ENCODE results near the gene PDPK1. TPM values are rescaled to one million over a fixed set of nuclear protein-coding genes. Genes with fewer than 3 reads are reported as not detected.

Gene PDPK1
- total and polyA plus RNA-seq, 7 donors, result 12.9 to 44.5 (median 32.6) TPM

GRCh38 chr16:2505695-2506094 lies 32.1 kb upstream of the PDPK1 start:
- 87 to 89% (median 88%) methylated on average over 14 of the region's 14 CpGs for WGBS, 3 donors
- TF ChIP-seq CTCF (IDR thresholded peaks at IDR 0.05), result no peak
- Histone ChIP-seq H3K27me3 (ENCODE audit: insufficient read depth in 3 of 3, low read length in 2 of 3) (no peaks in the 10 kb centered on the region), H3K4me1 (peaks cover 8% of the 10 kb centered on the region), H3K9me3 (no peaks in the 10 kb centered on the region), H3K4me3 (no peak overlapping the region), H3K36me3 (ENCODE audit: insufficient read depth in 1 of 2, low read depth in 1 of 2) (no peaks in the 10 kb centered on the region), H3K27ac (no peak overlapping the region)
- ATAC-seq (no peak), DNase-seq (no peak)
- intact Hi-C loops (cut with DNase I), result no loop called here

DNA sequence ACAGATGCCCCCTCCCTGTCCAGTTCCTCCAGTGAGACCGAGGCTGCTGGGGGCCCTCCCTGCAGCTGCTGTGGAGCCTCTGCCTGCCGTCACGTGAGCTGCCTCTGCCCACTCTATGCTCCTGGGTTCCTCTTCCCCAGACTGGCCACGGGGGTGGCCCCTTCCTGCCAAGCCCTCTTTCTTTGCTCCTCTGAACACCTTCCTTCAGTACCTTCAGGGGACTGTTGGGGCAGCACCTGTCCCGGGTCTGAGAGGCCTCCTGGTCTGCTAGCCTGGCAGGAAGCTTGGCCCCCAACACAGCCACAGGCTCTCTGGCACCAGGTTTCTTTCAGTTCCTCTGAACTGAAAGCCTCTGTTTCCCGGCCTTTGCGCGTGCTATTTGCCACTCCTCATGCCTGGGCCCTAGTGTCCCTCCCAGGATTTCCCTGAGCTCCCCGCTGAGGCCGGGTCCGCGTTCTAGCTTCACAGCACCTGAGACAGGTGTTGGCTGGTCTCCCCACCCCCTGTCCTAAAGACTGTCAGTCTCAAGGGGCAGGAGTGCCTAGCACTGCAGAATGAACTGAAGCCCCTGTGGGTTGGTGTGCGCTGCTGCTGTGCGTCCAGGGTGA lies 30.7 kb upstream of the PDPK1 start:
- Histone ChIP-seq H3K9me3 (no peaks in the 10 kb centered on the region), H3K4me3 (no peak overlapping the region), H3K27ac (no peak overlapping the region), H3K27me3 (ENCODE audit: insufficient read depth in 3 of 3, low read length in 2 of 3) (no peaks in the 10 kb centered on the region), H3K4me1 (no peaks in the 10 kb centered on the region), H3K36me3 (ENCODE audit: insufficient read depth in 1 of 2, low read depth in 1 of 2) (no peaks in the 10 kb centered on the region)
- TF ChIP-seq CTCF (IDR thresholded peaks at IDR 0.05), result no peak
- intact Hi-C loops (cut with DNase I), result no loop called here
- DNase-seq, result no peak
- WGBS, 3 donors, result 84 to 86% (median 85%) methylated on average over 14 of the region's 14 CpGs
- peak in 1 of 4 donors; percentile 16 for ATAC-seq

DNA sequence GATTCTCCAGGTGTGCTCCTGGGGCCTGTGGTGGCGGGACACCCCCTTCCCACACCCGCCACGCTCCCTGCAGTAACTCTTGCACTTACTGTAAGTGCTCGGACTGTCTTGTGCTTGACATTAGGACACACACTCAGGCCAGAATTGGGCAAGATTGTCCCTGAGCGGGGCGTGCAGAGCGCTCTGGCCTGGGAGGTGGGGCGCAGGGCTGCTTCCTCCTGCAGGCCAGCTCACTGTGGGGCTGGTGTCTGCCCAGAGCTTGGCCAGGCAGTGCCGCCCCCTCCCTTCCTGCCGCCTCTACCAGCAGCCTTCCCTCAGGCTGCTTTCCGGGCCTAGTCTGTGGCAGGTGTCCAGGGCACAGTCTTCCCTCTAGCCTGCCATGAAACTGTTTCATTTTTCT lies 30.2 kb upstream of the PDPK1 start:
- no peak for TF ChIP-seq CTCF (IDR thresholded peaks at IDR 0.05)
- 89 to 92% (median 91%) methylated on average over 11 of the region's 11 CpGs for WGBS, 3 donors
- DNase-seq, result peak; percentile 56 to 70
- no peaks in the 10 kb centered on the region for H3K27me3 ChIP-seq (ENCODE audit: insufficient read depth in 3 of 3, low read length in 2 of 3)
- intact Hi-C loops (cut with DNase I), result no loop called here
- no peaks in the 10 kb centered on the region for H3K9me3 ChIP-seq
- H3K27ac ChIP-seq, result no peak overlapping the region
- no peaks in the 10 kb centered on the region for H3K36me3 ChIP-seq (ENCODE audit: insufficient read depth in 1 of 2, low read depth in 1 of 2)
- H3K4me1 ChIP-seq, result no peaks in the 10 kb centered on the region
- ATAC-seq, result peak in 3 of 4 donors; percentile 29 to 37 (median 36)
- no peak overlapping the region for H3K4me3 ChIP-seq

DNA sequence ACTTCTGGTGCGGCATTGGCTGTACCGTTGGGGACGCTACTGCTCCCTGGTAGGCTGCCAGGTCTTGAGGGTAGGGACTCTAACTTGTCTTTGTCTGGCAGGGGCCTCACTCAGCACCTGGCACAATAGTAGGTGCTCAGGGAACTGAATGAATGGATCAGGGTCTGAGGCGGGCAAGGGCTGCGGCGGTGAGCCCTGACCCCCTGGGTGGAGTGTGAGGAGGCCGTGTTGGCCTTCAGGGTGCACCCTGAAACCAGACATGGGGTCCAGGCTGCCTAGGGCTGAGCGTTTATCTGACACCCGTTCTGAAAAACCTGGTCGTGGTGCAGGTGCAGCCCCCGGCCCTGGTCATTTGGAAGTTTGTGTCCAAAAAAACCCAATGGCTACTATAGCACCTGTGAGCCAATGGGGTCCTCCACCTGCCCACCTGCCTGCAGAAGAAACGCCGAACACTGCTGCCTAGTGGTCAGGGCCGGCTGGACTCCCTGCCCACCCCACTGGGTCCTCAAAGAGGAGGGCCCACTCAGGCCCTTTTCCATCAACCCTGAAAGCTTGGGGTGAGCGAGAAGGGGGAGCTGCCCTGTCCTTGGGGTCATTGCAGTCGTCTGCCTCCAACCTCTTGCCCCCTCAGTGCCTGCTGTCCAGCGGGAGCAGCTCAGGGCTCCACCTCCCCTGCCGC lies 29.0 kb upstream of the PDPK1 start:
- intact Hi-C loops (cut with DNase I), result no loop called here
- Histone ChIP-seq H3K4me1 (no peaks in the 10 kb centered on the region), H3K27me3 (ENCODE audit: insufficient read depth in 3 of 3, low read length in 2 of 3) (no peaks in the 10 kb centered on the region), H3K36me3 (ENCODE audit: insufficient read depth in 1 of 2, low read depth in 1 of 2) (no peaks in the 10 kb centered on the region), H3K9me3 (no peaks in the 10 kb centered on the region), H3K4me3 (no peak overlapping the region), H3K27ac (no peak overlapping the region)
- DNase-seq (peak in 1 of 2 donors; percentile 10), ATAC-seq (no peak)
- no peak for TF ChIP-seq CTCF (IDR thresholded peaks at IDR 0.05)
- 88 to 90% (median 89%) methylated on average over 18 of the region's 18 CpGs for WGBS, 3 donors

All from psoas muscle (tissue), 8 donors.